ENCODE measurements around the gene BCAS1.
"Not testable (repeated sequence)": the region's sequence is repeated elsewhere in the genome, so short reads cannot be mapped to it uniquely, and the experiment has no call there.

BCAS1 gene

DNA sequence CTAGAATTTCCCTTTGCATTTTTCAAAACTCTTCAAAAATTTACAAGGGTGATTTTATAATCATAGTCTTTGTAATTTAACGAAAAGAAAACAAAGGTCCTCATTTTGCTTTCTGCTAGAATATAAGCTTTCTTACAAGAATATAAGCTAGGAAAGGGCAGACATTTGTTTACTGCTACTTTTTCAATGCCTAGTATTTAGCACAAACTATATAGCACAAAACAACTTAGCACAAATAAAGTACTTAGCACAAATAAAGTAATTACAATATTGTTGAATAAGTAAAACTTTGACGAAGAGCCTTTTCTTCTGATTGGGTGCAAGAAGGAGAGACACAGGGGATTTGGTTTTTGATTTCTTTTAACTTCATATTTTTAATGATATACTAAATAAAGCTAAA lies 87.8 kb downstream of the BCAS1 start:
- DNase-seq: no peak

DNA sequence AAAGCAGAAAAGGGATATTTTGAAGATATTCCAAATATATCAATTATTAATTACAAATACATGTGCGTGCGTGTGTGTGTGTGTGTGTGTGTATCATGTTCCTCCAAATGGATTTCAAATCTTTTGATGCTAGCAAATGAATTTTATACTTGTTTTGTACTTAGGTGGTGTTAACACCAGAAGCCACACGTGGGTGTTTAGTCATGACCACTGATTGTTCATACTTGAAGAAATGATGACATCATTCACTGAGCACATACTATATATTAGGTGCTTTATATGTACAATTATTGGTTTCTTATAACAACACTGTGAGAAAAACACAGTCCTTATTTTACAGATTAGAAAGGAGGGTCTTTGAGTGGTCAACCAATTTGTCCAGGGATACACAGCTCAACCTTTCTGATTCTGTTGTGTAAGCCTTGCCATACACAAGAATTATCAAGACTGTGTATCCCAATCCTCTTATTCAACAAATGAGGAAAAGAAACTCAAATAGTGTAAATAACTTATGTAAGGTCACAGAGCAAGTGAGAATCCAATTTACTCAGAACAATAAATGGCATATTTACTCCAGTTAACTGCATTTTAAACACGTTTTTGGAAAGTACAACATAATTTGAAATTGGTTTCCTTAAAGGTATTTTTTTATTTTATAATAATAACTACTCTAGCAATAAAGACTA lies 88.5 kb downstream of the BCAS1 start:
- no peak for DNase-seq

DNA sequence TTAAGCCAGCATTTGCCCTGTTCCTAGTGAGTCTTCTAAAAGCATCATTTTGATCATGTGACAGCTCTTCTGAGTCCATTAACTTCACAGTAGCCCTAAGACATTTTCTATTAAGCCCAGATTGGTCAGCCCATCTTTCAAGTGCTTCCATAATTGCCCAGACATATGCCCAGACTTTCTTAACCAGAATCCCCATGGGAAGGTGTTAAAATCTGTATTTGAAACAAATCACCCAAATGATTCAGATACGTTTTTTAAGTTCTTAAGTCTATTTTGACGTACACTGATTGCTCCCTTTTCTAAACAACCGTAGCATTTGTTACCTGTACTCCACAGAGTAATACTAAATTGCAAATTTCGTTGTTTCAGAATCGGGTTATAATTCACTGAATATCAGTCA lies 89.3 kb downstream of the BCAS1 start:
- no peak for DNase-seq

DNA sequence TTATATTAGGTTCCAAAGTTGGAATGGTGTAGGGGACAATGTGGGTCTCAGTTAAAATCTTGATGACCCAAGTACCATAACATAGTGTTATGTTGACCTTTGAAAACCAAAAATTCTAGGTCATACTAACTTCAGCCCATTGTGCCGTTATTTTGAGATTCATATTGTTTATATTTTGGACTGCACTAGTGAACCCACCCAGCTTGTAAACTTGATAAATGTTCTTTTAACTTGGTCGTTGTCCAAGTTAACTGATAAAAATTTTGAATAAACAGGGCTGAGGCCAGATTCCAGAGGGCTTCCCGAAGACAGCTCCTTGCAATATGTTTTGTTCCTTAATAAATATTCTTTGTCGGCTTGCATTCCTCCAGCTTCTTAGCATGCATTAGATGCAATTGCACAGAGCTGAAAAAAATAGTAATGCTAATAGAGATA lies 90.3 kb downstream of the BCAS1 start:
- no peak for DNase-seq

DNA sequence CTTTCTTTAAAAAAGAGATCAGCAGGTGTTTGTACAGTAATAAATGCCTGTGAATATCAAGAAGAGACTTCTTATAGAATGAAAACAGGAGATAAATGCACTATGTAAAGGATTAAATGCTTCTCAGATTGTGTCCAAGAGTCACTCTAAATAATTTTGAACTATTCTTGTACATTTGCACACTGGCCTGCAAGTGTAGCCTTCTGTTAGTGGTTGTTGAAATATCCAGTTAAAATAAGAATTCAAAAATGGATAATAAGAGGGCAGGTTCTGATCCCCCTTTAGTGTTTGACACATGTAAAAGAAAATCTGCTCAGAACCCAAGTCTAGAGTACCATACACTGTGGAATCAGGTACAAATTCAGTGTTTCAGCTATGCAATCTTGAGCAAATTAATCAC lies 91.9 kb downstream of the BCAS1 start:
- no peak for DNase-seq

DNA sequence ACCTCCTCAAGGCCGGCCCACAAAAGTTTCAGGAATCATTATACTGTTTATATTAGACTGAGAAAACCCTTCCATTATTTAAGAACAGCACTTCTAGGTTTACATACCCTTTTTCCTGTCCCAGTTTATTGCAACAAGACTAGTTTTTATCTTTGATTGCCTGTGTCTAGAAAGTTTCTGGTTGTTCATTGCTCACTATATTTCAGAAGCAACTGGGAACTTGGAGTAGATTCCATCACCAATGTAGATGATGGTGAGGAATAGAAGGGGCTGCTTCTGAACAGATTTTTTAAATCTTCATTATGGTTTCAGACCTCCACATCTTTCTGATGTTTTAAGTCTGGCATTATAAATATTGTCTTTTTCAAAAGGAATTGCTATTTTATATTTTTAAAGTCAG lies 93.0 kb downstream of the BCAS1 start:
- DNase-seq: no peak

DNA sequence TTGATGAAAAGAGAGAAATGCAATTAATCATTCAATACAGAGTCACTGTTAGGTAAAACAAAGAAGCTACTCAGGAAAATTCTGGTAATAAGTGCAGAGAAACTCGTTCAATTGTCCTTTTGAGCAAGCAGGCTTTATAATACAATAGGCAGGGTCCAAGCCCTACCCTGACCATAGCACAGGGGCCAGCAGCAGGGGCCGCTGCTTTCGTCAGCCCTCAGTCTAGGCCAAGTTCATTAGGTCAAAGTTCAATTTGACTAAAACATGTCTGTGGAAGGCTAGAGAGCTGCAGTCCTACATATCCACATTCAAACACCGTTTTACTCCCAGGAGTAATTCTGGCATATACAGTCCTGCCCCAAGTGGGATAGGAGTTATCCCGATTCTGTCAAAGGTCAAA lies 94.6 kb downstream of the BCAS1 start:
- no peak for DNase-seq

DNA sequence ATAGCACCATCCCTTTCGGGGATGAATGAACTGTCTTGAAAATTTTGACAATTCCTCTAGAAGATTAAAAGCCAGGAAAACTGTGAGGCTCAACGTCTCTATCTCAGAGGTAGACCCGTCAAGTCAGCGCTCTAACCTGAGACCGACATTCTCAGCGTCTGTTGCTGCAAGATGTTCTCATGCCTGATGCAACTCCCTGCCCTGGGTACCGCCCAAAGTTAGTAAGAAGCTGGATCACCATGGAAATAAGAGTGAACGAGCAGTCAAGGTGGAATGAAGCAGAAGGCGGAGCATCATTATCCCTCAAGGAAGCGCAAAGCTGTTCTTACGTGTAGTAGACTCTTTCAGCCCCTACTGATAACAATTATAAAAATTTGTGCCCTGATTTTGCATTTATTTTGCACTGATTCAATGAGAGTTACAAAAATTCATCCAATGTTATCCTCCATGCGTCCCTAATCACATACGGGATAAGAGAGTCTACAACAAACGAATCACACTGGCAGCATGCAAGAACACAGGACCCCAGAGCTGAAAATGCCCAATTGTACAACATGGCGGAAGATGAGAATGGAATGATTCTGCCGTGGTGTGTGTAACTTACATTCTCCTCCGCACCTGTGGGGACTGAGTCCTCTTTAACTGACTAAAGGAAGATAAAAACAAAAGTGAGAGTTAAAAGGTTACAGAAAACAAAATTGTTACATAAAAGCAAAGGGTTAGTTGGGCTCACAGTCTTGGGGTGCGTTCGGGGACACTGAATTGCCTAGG lies 95.4 kb downstream of the BCAS1 start:
- DNase-seq: no peak

DNA sequence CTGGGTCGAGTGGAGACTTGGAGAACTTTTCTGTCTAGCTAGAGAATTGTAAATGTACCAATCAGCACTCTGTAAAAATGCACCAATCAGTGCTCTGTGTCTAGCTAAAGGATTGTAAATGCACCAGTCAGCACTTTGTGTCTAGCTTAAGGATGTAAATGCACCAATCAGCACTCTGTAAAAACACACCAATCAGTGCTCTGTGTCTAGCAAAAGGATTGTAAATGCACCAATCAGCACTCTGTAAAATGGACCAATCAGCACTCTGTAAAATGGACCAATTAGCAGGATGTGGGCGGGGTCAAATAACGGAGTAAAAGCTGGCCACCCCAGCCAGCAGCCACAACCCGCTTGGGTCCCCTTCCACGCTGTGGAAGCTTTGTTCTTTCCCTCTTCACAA lies 96.5 kb downstream of the BCAS1 start:
- DNase-seq: not testable (repeated sequence)

DNA sequence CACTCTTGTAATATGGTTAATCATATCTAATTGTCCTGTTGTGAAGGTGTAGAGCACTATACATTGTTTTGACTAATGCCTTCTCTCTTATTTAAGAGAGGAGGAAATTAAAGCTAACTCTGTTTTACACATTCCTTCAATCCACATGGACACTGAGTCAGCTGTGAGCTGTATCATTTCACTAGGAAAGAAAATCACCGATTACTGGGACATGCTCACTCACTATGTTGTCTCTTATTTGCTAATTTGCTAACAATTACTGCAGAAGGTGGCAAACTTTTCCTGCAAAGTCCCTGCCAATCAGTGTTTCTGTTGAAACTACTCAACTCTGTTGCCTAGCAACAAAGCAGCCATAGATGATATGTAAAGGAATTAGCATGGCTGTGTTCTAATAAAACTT lies 98.2 kb downstream of the BCAS1 start:
- DNase-seq: no peak

DNA sequence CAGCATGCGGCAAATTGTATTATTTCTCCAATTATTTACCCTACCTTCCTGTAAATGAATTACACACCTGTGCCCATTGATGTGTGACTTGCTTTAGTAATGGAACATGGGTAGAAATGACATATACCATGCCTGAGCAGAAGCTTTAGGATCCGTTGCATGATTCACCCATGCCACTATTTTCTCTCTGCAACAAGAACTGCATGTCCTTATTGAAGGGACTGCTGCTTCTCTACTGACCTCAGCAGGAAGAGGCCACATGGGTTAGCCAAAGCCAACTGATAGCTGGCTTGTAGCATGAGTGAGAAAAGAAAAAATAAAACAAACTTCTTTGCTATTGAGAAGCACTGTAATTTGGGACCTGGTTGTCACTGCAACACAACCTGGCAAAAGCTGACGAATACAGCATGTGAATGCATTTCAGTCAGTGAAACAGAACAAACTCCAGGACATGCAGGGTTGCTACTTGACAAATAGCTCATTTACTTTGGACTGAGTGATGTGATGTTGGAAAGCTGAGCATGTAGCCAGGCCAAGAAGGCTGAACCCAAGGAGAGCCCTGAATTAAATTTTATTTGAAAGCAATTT lies 99.2 kb downstream of the BCAS1 start:
- no peak for DNase-seq

DNA sequence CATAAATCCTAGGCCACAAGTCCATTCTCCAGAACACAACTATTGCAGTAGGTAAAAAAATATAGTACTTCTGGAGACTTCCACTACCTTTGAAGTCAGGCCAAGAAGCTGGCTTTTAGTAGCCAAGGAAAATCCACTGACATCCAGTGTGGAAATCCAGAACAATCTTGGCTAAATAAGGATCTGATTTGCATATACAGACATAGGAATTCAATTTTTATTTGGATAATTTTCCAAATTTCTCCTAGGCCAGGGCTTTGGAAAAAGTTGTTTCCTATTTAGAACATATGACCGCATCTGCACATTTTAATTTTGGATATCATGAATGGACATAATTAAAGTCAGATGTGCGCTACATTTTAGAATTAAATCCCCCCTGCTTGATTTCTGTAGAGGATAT lies 100.2 kb downstream of the BCAS1 start:
- DNase-seq: no peak

DNA sequence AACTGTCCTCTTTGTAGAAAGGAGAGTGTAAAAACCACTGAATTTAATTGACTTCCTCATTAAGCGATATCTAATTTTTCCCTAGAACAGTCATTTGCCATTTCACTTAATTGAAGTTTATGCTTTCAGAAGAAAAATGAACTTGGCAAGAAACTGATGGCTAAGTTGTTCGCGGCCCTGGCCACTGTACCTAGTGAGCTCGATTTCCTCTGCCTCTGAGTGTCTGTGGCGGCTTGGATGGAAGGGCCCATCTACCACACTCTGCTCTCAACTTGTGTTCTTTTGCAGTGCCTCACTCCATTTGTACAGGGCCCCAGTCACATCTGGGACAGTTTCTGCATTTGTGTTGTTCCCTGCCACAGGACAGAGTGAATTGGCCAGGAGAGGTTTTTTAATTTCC lies 102.9 kb downstream of the BCAS1 start:
- DNase-seq: no peak

DNA sequence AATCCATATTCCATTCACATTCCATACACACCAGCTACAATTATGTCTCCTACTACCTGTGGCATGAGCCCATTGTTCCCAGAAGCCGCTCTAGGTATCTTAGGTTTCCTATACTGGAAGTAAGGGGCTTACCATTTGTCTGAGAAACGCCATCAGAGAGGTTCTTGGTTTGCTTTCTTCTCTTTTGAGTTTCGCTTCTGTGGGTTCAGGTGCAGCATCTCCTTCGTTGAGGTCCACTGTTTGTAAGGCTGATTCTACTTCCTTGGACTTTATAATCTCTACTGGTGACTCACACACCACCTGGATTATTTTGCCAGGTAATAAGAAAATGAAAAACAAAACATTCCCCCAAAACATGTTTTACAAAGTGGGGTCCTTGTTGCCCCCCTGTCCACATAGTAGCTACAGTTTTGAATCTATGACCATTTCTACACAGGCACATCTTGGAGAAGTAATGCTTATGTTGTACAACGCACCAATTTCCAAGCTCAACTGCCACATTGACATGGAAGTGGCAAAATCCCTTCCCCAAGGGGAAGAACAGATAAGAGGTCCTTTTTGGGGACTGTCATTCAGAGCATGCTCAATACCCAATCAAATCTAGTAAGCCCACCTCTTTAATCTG lies 103.5 kb downstream of the BCAS1 start:
- DNase-seq: no peak

DNA sequence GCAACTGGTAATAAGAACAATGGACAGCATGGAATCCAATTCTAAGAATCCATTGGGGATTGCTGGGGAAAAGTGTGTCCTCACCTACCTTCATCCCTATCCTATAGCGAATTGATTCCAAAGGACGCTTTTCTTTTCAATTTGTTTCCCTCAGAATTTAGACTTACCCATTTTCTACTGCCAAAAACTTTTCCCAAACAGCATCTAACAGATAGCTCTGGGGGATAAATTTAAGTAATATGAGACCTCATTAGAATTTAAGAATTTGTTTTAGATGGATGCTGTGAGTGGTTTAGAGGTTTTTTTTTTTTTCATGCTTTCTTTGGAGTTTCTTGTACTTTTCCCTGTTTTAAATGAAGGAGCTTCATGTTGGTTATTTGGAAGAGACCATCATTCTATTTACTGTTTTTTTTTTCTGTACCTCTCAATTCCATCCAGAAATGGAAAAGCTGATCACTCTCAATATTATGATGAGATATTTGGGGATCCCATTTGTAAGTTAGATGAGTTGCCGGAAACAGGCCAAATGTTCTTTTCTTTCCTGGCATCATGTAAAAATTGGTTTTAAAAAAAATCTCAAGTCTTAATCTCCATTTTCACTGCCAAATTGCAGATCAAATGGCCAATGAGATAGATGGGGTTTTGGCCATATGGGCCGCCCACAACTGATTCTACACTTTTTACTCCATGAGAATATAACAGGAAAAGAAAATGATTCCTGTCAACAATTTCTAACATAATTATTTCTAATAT lies 105.7 kb downstream of the BCAS1 start:
- DNase-seq: no peak

DNA sequence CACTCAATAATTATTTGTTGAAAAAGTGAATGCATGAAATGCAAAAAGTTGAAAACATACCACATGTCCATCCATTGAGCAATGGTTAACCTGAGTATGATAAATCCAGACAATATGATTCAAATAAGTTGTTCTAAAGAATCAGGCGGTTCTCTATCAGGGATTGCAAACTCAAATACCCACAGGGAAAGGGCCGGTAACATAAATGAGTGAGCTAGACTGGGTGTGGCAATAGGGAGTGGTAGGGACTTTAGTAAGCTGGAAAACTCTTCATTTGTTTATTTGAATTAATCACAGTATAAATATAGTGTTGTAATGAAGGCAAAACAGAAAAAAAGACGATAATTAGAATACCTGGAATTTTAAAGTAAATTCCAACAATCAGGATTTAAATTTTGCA lies 106.3 kb downstream of the BCAS1 start:
- no peak for DNase-seq

DNA sequence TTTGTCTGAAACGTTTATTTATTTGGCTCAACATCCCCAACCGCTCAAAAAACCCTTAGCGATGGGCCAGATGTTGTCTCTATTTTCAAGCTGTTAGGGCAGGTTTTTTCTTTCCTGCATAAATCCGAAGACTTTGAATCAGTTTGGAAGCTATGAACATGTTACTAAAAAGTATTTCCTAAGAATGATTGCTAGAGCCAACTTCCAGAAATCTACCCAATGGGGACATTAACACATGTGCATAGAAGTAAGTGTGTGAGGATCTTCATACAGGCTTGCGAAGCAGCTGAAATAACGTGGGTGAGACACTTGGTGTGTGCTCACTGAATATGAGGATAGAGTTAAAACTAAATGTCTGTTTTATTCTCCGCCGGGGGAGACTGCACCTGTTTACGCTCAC lies 106.8 kb downstream of the BCAS1 start:
- DNase-seq: no peak

DNA sequence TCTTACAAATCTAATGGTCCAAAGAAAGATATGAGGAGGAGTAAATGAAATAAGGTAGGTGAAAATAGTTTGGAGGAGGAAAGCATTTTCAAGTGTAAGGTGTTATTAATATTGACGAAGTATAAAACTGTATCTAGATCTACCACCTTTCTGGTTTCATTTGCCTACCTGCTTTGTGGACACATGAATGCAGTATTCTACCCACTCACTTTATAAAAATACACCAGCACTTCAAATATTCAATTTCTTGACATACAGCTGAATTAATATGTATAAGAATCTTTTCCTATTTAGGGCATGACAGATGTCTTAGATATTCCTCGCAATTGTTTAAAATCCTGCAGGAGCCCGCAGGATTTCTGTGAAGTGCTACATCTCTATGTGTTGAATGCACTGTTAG lies 108.0 kb downstream of the BCAS1 start:
- no peak for DNase-seq

DNA sequence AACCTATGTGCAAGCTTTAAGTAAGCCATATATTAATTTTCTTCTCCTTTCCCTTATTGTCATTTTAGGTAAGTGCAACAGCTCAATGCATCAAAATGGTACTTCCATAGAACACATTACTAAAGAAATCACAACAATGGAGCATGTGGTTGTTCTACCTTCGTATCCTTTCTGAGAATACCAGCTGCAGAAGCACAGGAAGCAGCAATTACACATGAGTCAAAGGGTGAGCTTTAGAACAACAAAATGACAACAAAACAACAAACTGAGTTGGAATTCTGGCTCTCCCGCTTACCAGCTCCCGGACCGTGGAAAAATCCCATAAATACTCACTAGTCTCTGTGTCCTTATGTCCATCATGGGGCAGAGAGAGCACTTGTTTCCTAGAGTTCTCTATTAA lies 108.9 kb downstream of the BCAS1 start:
- no peak for DNase-seq

DNA sequence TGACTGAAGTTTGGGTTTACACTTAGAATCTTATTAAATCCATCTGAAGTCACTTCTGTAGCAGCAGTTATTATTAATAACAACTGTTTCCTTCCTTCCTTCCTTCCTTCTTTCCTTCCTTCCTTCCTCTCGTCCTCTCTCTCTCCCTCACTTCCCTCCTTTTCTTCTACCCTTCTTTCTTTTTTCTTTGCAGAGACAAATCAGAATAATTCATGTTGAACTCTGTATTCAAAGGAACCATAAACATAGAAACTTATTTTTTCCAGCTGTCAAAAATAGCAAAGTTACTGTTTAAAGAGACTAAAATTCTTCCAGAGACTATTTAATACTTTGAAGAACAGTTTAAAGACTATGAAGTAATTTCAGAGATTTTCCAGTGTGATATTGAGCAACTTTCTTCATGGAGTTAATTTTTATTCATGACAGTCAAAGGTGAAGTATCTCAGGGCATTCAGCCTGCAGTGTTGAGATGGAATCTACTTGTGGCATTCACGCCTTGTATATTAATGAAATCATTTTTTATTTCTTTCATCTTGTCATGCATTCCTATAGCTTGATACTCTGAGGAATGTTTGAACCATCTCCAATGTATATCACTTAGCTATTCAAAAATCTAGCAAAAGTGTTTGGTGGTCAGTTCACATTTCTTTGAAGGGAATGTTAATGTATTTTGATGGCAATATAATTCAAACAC lies 109.7 kb downstream of the BCAS1 start:
- DNase-seq: no peak

DNA sequence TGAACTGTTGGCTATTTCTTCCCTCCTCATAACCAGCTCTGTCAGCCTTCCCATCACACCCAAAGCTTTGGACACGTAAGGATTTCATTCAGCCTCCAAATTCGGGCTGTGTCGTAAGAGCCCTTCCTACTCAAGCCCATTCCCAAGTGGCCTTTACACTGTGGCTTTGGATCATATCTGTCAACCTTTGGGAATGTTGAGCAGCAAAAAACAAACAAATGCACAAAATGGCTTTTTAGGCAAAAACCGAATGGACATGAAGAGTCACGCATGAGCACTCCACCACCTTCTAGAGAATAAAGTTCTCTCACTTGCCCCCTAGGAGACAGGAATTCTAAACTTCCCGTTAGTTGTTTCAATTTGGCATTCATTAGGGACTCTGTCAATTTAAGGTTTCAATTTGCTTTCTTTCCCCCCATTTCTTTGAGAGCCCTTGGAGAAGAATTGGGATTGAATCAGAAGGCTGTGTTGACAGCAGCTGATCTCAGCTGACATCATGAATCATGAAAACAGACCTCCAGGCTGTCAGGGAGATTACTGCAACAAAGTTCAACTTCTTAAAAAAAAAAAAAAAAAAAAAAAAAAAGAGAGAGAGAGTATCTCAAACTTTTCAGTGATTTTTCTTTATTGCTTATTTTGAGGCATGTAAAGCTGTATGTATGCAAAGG lies 110.3 kb downstream of the BCAS1 start:
- no peak for DNase-seq

DNA sequence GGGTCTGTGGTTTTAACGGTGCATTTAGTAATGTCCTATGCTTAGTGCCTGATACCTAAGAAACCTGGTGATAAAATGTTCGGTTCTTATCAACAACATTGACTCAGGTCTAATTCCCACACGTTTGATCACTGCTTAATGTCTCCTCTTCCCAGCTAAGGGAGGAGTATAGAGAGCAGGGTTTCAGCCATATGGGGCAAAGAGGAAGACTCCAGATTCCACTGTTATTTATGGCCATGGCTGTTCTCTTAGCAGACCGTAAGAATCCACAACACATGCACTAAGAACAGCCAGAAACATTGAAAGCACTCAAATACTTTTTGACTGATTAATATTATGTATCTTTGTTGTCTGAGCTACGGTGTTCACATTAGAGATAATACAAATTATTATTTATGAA lies 112.1 kb downstream of the BCAS1 start:
- DNase-seq: no peak

All from NCI-H446 (cell line).